CMK (cell line): ENCODE data around the gene PKLR.
"Not testable (repeated sequence)": the region's sequence is repeated elsewhere in the genome, so short reads cannot be mapped to it uniquely, and the experiment has no call there.

ENCODE experiments used
- DNase-seq: peaks from one replicate; pipeline ENCODE4 v3.0.0-alpha.2; 2010; ENCODE audit warnings: low read depth

PKLR gene

DNA sequence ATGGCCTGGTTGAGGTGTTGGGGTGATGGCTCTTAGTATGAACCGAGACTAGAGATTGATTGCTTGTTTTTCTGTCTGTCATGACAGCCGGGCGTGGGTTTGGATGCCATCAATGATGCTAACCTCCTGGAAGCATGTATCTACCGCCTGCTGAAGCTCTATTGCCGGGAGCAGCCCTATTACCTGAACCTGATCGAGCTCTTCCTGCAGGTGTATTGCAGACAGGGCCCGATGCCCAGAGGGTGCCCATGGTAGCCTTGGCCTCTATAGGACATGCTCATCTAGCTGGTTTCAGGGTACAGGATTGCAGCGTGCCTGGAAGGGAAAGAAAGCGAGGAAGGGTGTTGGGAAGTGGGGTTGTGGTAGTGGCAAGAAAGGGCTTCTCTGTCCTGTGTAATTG, 16.8 kb upstream of the PKLR start:
- no peak for DNase-seq

DNA sequence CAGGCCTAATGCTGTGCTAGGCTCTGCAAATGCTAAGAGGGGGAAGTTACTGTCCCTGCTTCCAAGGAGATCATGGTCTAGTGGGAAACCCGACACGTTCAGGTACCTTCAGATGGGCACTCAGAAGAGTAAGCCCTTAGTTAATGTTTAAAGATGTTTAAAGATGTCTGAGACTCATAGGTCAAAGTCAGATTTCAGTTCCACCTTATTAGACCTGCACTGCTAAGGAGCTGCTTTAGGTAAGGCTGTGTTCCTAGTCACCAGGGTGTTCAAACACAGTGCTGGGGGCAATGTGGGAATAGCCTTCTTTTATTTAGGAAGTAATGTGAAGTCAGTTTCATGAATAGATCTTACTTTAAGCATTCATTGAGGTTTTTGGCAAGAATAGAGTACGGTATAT, 15.7 kb upstream of the PKLR start:
- no peak for DNase-seq

DNA sequence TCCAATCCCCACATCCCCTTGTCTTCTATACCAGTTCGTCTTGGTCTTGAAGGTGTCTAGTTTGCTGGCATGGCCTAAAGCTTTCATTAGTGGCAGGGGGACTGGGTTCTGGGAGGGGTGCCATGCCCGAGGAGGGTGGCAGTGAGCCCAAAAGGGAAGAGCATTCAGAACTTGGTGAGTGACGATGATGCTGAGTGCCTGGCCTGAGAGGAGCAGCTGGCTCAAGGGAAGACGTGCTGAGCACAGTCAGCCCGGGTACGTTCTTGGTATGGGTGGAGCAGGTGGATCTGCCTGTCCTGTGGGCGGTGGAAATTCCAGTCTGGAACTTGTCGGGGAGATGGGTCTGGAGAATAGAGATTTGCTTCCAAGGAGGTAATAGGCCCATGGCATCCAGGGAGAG, 12.0 kb upstream of the PKLR start:
- DNase-seq = no peak

DNA sequence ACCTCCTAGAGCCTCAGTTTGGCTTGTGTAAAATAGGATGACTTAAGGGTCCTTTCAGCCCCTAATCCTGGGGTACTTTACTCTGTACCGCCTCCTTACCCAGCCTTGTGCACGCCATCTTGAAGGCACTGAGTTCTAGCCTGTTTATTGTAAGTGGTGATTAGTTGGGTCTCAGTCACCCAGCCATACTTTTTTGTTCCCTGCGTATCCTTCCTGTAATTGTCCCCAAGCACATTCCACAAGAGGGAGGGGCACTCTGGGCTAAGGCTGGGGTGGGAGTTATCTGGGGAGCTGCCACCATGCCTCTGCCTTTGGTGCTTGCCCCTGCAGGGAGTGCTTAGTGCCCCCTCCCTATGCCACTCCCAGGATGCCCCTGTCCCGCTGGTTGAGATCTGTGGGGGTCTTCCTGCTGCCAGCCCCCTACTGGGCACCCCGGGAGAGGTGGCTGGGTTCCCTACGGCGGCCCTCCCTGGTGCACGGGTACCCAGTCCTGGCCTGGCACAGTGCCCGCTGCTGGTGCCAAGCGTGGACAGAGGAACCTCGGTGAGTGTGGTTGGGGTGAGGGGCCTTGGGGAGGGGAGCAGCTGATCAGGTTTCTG, 8.3 kb upstream of the PKLR start:
- no peak for DNase-seq

DNA sequence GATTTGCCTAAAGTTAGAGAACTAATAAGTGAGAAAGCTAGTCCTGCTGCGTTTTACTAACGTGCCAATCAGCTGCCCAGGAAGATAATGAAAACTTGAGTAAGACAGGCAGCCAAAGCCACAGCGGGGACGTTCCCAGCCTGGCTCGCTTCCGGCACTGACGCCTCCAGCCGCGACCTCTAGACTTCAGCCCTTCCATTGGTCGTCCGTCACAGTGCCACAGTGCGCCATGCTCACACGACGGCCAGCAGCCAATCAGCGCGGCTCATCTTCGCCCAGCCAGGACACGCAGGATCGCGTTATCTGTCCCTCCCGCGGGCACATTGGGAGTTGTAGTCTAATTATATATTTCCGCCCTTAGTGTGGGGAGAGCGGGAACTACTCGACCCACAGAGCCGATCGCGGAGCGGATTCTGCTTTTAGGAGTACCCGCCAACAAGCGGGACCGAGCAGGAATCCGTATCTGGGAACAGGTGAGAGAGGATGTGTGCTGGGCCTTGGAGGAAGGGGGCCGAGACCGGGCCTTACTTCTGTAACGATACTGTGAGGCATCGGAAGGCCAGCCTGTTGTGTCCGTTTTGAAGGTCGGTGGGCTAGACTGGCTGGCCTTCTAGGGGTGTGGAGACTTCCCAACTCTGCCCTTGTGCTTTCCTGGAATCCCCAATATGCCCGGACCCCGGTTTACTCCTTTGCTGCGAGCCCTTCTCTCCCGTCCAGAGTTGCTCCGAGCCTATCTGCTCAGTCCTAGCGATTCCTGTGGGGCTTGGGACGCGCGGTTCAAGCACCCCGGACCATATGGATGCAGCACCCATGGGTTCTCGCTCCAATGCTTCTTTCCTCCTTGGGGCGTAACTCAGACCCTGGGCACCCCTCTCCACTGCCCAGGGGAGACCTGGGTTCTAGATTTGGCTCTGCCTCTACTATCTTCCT, 7.5 kb upstream of the PKLR start, which contains the start of gene FDPS:
FDPS (plus strand) TSS at position 374 of the 930 bp plus-strand sequence. CDS start 924 bp downstream, outside the sequence.
- DNase-seq = peak; percentile 97

DNA sequence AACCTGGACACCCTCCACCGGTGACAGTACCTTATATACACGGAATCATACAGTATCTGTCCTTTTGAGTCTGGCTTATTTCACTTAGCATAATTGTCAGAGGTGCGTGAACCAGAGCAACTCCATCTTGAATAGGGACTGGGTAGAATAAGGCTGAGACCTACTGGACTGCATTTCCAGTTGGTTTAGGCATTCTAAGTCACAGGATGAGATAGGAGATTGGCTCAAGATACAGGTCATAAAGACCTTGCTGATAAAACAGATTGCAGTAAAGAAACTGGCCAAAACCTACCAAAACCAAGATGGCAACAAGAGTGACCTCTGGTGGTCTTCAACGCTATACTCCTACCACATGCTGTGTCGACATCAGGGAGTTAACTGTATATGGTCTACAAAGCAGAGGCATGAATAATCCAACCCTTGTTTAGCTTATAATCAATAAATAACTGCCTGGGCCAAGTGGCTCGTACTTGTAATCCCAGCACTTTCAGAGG, 6.1 kb upstream of the PKLR start:
- DNase-seq = no peak

DNA sequence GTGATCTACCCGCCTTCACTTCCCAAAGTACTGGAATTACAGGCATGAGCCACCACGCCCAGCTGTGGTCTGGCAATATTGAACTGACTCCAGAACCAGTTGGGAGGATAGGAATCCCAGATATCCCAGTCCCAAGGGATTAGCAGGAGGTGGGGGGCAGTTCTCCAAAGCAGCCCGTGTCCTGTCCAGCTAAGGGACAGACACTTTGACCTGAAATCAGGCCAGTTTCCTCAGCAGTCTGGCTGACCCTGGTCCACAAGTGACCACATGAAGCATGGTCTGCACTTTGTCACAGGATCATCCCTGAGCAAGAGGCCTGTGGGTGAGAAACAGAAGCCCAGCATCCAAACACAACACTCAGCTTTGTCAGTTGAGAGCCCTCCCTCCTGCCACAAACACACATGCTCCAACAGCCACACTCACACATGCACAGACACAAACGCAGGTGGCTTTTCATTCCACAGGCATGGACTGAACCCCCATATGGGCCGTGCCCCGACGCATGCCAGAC, 4.7 kb upstream of the PKLR start:
- DNase-seq = no peak

DNA sequence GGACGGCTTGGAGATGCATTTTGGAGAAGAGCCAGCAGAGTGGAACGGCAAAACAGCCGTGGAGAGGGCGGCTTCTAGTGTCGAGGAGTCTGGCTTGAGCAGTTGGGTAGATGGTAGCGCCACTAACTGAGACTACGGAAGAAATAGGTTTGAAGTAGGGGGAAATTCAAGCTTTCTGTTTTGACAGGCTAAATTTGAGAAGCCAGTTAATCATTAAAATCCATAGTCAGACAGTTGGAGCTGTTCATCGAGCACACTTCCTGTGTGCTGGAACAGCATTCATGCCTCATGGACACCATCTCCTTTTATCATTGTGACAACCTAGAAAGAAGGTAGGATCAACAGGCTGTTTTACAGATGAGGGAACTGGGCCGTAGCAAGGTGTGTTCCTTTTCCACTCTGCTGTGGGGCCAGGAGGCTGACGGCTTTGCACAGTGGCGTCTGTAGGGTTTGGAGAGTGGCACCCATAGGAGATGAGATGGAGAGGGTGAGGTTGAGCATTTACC, 3.4 kb upstream of the PKLR start:
- DNase-seq = no peak

DNA sequence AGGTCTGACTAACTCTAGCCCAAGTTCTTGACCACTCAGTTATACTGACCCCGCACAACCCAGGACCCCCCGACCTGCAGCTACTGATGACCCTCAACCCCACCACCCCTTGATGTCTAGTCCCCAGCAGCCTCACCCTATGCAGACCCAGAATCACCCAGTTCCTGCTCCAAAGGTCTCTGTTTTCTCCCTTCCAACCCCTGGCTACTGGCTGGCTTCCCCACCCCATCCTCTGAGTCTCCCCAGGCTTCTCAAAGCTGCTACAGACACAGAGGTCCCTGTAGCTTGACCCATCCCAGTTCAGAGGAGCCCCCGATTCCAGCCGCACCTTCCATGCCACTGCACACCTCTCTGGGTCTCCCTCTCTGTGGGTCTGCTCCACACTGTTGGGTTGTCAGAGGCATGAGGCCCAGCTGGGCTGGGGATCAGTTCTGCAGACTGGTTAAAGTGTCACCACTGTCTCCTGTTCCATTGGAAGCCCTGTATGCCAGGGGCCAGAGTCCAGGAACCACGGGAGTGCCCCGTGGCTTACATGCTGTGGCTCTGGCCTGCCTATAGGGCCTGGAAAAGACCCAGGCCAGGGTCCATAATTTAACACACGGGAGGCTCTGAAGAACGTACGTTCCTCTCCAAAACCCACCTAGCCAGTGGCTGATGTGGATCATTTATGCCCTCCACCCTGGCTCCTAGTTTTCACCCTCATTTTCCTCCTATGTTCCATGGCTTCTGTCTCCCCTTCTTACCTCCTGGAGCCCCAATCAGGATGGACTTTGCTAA, 497 bp downstream of the PKLR start:
- no peak for DNase-seq

DNA sequence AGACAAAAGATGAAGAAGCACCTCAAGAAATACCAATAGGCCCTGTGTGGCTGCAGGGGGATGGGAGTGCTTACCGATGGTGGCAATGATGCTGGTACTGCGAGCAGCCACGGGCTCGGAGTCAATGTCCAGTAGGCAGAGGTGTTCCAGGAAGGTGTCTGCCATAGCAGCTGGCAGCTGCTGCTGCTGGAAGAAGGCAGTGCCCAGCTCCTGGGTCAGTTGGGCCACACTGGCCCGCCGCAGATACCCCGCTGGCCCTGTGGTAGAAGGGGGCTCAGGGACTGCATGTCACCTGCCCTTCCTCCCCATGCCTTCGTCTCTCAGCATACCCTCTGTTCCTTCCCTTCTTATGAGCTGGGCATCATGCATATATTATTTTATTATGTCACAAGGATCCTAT, 1.2 kb downstream of the PKLR start:
- no peak for DNase-seq

DNA sequence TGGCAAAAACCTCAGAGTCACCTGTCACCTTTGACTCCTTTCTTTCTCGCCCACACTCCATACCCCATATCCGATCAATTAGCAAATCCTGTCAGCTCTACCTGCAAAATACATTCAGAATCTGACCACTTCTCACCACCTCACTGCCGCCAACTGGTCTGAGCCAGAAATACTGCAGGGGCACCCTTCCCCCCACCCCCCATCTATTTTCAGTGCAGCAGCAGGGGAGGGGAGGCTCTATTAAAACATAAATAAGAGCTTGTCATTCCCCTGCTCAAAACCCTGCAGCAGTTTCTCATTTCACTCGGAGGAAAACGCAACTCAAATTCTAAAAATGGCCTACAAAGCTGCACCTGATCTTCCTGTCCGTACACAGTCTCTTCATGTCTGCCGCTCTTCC, 3.9 kb downstream of the PKLR start:
- no peak for DNase-seq

DNA sequence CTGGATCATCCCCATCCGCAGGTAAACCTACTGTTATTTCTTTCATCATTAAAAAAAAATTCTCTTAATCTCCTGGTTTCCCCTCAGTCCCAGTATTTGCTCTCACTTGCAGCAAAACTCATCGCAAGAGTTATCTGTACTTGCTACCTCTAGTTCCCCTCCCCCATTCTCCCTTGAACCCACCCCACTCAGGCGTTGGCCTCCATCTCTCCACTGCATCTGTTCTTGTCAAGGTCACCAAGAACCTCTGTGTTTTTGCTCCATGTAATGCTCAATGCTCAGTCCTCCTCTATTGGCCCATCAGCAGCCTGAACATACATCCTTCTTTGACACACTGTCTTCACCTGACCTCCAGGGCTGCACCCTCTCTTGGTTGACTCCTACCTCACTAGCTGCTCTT, 4.6 kb downstream of the PKLR start:
- no peak for DNase-seq

DNA sequence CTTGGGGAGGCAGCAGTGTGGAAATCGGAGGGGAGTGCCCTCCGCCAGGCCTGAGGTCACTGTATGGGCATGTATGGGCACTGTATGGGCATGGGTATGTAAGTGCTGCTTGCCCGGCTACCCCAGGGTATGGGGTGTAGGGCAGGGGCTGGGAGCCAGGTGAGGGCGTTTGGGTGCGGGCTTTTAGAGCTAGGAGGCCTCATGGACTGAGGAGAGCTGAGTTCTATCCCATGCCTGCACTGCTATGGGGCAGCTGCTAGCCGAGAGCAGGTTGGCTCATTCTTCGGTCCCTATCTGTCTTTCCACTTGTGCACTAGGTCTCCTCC, 5.3 kb downstream of the PKLR start:
- no peak for DNase-seq

DNA sequence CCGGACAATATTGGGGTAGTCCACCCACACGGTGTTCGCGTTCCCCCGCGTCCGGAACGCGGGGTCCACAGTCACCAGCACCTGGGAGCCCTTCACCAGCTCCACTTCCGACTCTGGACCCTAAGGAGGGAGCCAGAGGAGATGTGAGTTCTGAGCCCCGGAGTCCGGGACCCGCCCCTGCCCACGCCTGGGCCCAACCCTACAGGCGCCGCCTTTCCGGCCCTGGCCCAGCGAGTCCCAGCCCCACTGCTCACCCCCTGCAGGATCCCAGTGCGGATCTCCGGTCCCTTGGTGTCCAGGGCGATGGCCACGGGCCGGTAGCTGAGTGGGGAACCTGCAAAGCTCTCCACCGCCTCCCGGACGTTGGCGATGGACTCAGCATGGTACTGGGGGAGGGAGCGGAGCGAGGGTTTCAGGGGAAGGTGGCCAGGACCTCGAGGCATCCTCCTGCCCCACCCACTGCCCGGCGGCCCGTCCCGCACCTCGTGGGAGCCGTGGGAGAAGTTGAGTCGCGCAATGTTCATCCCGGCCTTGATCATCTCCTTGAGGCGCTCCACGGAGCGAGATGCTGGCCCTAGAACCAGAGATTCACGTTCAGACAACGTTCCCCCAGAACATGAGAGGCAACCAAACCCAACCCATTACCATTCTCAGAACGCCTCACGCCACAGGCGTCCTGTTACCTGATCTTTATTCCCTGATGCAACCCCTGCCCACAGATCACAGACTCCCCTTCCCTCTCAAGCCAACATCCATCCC, 5.9 kb downstream of the PKLR start:
- DNase-seq = no peak

DNA sequence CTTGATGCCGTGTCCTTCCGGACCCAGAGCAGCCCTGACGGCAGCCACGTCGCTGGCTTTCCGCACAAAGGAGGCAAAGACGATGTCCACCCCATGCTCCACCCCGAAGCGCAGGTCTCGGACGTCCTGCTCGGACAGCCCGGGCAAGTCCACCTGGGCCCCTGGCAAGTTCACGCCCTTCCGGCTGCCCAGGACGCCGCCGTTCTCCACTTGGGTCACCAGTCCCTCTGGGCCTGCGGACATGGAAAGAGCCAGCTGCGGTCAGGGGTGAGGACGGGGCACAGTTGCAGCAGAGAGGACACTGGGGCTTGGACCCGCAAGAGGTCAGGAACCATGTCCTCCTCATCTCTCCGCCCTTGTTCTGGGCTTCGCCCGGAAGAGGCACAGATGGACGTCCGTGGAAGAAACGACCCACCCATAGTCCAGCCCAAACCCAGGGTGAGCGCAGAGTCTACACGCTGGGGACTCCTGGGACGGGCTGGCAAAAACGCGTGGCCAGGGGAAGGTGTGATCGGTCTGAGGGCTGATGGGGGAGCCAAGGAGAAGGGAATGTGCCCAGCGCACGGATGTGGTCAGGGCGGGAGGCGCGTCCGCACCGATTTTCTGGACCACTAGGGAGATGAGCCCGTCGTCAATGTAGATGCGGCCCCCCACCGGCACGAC, 6.6 kb downstream of the PKLR start:
- DNase-seq = no peak

DNA sequence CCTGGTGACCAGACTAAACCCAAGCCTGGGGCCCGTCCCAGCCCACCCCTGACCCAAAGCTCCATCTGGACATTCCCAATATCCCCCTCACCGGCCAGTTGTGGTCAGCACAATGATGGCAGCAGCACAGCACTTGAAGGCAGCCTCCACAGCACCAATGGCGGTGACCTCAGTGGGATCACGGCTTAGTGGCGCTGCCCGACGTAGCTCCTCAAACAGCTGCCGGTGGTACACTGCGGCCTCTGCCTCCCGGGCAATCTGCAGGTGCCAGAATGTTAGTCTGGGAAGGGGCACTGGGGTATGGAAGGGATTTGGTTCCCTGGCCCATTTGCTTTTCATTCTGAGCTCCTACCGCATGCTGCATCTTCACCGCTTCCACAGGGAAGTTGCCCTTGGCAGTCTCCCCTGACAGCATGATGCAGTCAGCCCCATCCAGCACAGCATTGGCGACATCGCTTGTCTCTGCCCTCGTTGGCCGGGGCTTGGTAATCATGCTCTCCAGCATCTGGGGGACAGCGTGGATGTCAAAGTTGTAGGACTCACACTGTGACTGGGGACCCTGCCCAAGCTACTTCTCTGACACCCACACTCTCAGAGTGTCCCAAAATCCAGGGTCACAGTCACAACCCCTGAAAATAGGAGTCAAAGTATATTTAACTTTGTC, 8.0 kb downstream of the PKLR start:
- no peak for DNase-seq

DNA sequence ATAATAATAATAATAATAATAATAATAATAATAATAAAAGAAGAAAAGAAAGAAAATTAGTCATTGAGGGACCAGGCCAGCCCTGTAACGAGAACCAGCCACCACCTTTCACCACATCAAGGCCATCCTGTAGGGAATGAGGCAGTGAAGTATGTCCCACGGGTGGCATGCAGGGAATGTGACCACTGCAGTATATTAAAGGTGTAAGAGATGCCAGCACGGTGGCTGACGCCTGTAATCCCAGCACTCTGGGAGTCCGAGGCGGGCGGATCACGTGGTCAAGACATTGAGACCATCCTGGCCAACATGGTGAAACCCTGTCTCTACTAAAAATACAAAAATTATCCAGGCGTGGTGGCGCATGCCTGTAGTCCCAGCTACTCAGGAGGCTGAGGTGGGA, 10.2 kb downstream of the PKLR start:
- DNase-seq = not testable (repeated sequence)

DNA sequence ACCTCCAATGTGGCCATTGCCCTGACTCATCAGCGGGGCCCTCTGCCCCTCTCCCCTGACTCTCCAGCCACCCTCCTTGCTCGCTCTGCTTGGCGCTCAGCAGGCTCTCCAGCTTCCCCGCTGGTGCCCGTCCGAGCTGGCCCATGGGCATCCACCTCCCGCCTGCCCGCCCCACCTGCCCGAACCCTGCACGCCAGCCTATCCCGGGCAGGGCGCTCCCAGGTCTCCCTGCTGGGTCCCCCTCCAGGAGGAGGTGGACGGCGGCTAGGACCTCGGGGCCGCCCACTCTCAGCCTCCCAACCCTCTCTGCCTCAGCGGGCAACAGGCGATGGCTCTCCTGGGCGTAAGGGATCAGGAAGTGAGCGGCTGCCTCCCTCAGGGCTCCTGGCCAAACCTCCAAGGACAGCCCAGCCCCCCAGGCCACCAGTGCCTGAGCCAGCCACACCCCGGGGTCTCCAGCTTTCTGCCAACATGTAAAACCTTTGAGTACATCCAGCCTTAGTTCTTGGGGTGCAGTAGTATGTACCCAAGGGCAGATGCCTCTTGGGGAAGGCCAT, 13.2 kb downstream of the PKLR start:
- no peak for DNase-seq

DNA sequence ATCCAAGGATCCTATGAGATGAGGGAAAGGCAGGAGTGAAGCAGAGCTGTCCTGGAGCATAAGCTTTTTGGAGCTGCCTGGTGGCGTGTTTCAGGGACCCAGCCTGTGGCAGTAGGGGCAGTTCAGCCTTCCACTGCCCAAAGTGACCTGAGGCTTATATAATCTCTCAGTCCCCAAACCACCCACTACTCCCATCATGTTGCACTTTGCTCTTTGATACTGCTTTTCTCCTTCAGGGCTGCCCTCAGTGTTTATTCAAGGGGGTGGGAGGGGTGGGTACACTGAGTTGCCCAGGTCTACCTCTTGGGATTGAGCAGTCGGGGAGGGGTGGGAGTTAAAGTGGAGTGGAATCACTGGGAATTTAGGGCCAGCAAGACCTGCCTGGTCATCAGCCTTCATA, 14.7 kb downstream of the PKLR start:
- DNase-seq = no peak

DNA sequence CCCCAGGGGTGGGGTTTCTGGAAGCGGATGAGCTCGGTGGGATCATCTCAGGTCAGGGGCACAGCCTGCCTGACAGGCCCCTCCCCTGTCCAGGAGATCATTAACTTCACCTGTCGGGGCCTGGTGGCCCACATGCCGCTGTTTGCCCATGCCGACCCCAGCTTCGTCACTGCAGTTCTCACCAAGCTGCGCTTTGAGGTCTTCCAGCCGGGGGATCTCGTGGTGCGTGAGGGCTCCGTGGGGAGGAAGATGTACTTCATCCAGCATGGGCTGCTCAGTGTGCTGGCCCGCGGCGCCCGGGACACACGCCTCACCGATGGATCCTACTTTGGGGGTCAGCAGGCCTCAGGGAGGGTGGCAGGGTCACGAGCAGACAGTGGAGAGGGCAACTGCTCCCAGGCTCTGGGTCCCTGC, 15.6 kb downstream of the PKLR start:
- DNase-seq = no peak
